ENCODE results near the gene DEFB116. TPM values are rescaled to one million over a fixed set of nuclear protein-coding genes. Genes with fewer than 3 reads are reported as not detected.
"Not testable (repeated sequence)": the region's sequence is repeated elsewhere in the genome, so short reads cannot be mapped to it uniquely, and the experiment has no call there.

Gene DEFB116
- total RNA-seq (not detected), polyA plus RNA-seq (not detected)
- long read RNA-seq, donor 1, result 0 reads
- long read RNA-seq, donor 2, result 0 reads

GRCh38 chr20:31308535-31309162 is at the start of gene DEFB116:
Gene DEFB116, minus strand, starts transcription at chr20:31308585. Its CDS starts 0 bp downstream, at chr20:31308585.
- Histone ChIP-seq H3K36me3 (ENCODE audit: control insufficient read depth in 1 of 2, insufficient read depth in 2 of 2, low read length in 1 of 2) (no peaks in the 10 kb centered on the region), H3K27me3 (ENCODE audit: control insufficient read depth in 1 of 2, insufficient read depth in 2 of 2, low read length in 1 of 2) (no peaks in the 10 kb centered on the region), H3K9me3 (ENCODE audit: control insufficient read depth, low read length) (peaks cover 1% of the 10 kb centered on the region), H3K27ac (ENCODE audit: low read depth in 1 of 2, low read length in 2 of 2) (no peak within 1 kb of the TSS), H3K4me1 (ENCODE audit: control insufficient read depth in 1 of 2, insufficient read depth in 2 of 2, low read length in 2 of 2) (no peaks in the 10 kb centered on the region), H3K4me3 (ENCODE audit: low read length in 2 of 2) (no peak within 1 kb of the TSS)
- ATAC-seq (ENCODE audit: low FRiP score) (no peak), DNase-seq (no peak)
- WGBS, 2 donors, result 38 to 42% methylated on average over 8 of the region's 8 CpGs
- intact Hi-C loops (cut with DNase I), result no loop called here

- ATAC-seq (ENCODE audit: low FRiP score) (no peak), DNase-seq (no peak)
- H3K4me1 ChIP-seq (ENCODE audit: control insufficient read depth in 1 of 2, insufficient read depth in 2 of 2, low read length in 2 of 2), result no peaks in the 10 kb centered on the region
- H3K9me3 ChIP-seq (ENCODE audit: control insufficient read depth, low read length), result no peaks in the 10 kb centered on the region
- no peaks in the 10 kb centered on the region for H3K27me3 ChIP-seq (ENCODE audit: control insufficient read depth in 1 of 2, insufficient read depth in 2 of 2, low read length in 1 of 2)
- 35 to 44% methylated on average over 1 of the region's 1 CpG for WGBS, 2 donors
- no peaks in the 10 kb centered on the region for H3K36me3 ChIP-seq (ENCODE audit: control insufficient read depth in 1 of 2, insufficient read depth in 2 of 2, low read length in 1 of 2)
- intact Hi-C loops (cut with DNase I), result no loop called here
- no peak overlapping the region for H3K4me3 ChIP-seq (ENCODE audit: low read length in 2 of 2)
- no peak overlapping the region for H3K27ac ChIP-seq (ENCODE audit: low read depth in 1 of 2, low read length in 2 of 2)
Measured at GRCh38 chr20:31355981-31356380, 47.6 kb upstream of the DEFB116 start.

GRCh38 chr20:31341470-31341869 is 33.1 kb upstream of the DEFB116 start:
- DNase-seq, result no peak
- ATAC-seq (ENCODE audit: low FRiP score), result no peak
- intact Hi-C loops (cut with DNase I), result no loop called here
- no peaks in the 10 kb centered on the region for H3K27me3 ChIP-seq (ENCODE audit: control insufficient read depth in 1 of 2, insufficient read depth in 2 of 2, low read length in 1 of 2)
- H3K9me3 ChIP-seq (ENCODE audit: control insufficient read depth, low read length), result no peaks in the 10 kb centered on the region
- no peak overlapping the region for H3K27ac ChIP-seq (ENCODE audit: low read depth in 1 of 2, low read length in 2 of 2)
- H3K4me3 ChIP-seq (ENCODE audit: low read length in 2 of 2), result no peak overlapping the region
- no peaks in the 10 kb centered on the region for H3K4me1 ChIP-seq (ENCODE audit: control insufficient read depth in 1 of 2, insufficient read depth in 2 of 2, low read length in 2 of 2)
- no peaks in the 10 kb centered on the region for H3K36me3 ChIP-seq (ENCODE audit: control insufficient read depth in 1 of 2, insufficient read depth in 2 of 2, low read length in 1 of 2)

- ATAC-seq (ENCODE audit: low FRiP score), result no peak
- Histone ChIP-seq H3K4me1 (ENCODE audit: control insufficient read depth in 1 of 2, insufficient read depth in 2 of 2, low read length in 2 of 2) (no peaks in the 10 kb centered on the region), H3K27ac (ENCODE audit: low read depth in 1 of 2, low read length in 2 of 2) (no peak overlapping the region), H3K27me3 (ENCODE audit: control insufficient read depth in 1 of 2, insufficient read depth in 2 of 2, low read length in 1 of 2) (no peaks in the 10 kb centered on the region), H3K9me3 (ENCODE audit: control insufficient read depth, low read length) (no peaks in the 10 kb centered on the region), H3K36me3 (ENCODE audit: control insufficient read depth in 1 of 2, insufficient read depth in 2 of 2, low read length in 1 of 2) (no peaks in the 10 kb centered on the region), H3K4me3 (ENCODE audit: low read length in 2 of 2) (no peak overlapping the region)
- intact Hi-C loops (cut with DNase I), result no loop called here
- no peak for DNase-seq
Measured at GRCh38 chr20:31330893-31331292, 22.5 kb upstream of the DEFB116 start.

GRCh38 chr20:31322504-31322903 is 14.1 kb upstream of the DEFB116 start:
- DNase-seq (no peak), ATAC-seq (ENCODE audit: low FRiP score) (no peak)
- Histone ChIP-seq H3K27me3 (ENCODE audit: control insufficient read depth in 1 of 2, insufficient read depth in 2 of 2, low read length in 1 of 2) (no peaks in the 10 kb centered on the region), H3K27ac (ENCODE audit: low read depth in 1 of 2, low read length in 2 of 2) (no peak overlapping the region), H3K36me3 (ENCODE audit: control insufficient read depth in 1 of 2, insufficient read depth in 2 of 2, low read length in 1 of 2) (no peaks in the 10 kb centered on the region), H3K4me3 (ENCODE audit: low read length in 2 of 2) (no peak overlapping the region), H3K4me1 (ENCODE audit: control insufficient read depth in 1 of 2, insufficient read depth in 2 of 2, low read length in 2 of 2) (no peaks in the 10 kb centered on the region), H3K9me3 (ENCODE audit: control insufficient read depth, low read length) (peaks cover 8% of the 10 kb centered on the region)
- 40 to 47% methylated on average over 3 of the region's 3 CpGs for WGBS, 2 donors
- intact Hi-C loops (cut with DNase I), result no loop called here

GRCh38 chr20:31284964-31285363 is 23.4 kb downstream of the DEFB116 start:
- ATAC-seq (ENCODE audit: low FRiP score); H3K4me3 ChIP-seq (ENCODE audit: low read length in 2 of 2); intact Hi-C loops (cut with DNase I); H3K27me3 ChIP-seq (ENCODE audit: control insufficient read depth in 1 of 2, insufficient read depth in 2 of 2, low read length in 1 of 2); DNase-seq; H3K9me3 ChIP-seq (ENCODE audit: control insufficient read depth, low read length); H3K4me1 ChIP-seq (ENCODE audit: control insufficient read depth in 1 of 2, insufficient read depth in 2 of 2, low read length in 2 of 2); H3K36me3 ChIP-seq (ENCODE audit: control insufficient read depth in 1 of 2, insufficient read depth in 2 of 2, low read length in 1 of 2); H3K27ac ChIP-seq (ENCODE audit: low read depth in 1 of 2, low read length in 2 of 2): not testable (repeated sequence)
- WGBS, 2 donors, result 63 to 65% methylated on average over 7 of the region's 7 CpGs

GRCh38 chr20:31278178-31278577 is 30.2 kb downstream of the DEFB116 start:
- Histone ChIP-seq H3K27ac (ENCODE audit: low read depth in 1 of 2, low read length in 2 of 2) (no peak overlapping the region), H3K4me3 (ENCODE audit: low read length in 2 of 2) (no peak overlapping the region), H3K36me3 (ENCODE audit: control insufficient read depth in 1 of 2, insufficient read depth in 2 of 2, low read length in 1 of 2) (no peaks in the 10 kb centered on the region), H3K27me3 (ENCODE audit: control insufficient read depth in 1 of 2, insufficient read depth in 2 of 2, low read length in 1 of 2) (no peaks in the 10 kb centered on the region), H3K4me1 (ENCODE audit: control insufficient read depth in 1 of 2, insufficient read depth in 2 of 2, low read length in 2 of 2) (no peaks in the 10 kb centered on the region), H3K9me3 (ENCODE audit: control insufficient read depth, low read length) (no peaks in the 10 kb centered on the region)
- DNase-seq (peak in 1 of 2 donors; percentile 53), ATAC-seq (ENCODE audit: low FRiP score) (peak; percentile 19)
- intact Hi-C loops (cut with DNase I), result no loop called here
- WGBS, 2 donors, result 63 to 82% methylated on average over 1 of the region's 1 CpG

- peak in 1 of 2 donors; percentile 72 for DNase-seq
- H3K4me3 ChIP-seq (ENCODE audit: low read length in 2 of 2), result no peak overlapping the region
- H3K4me1 ChIP-seq (ENCODE audit: control insufficient read depth in 1 of 2, insufficient read depth in 2 of 2, low read length in 2 of 2), result no peaks in the 10 kb centered on the region
- no peaks in the 10 kb centered on the region for H3K27me3 ChIP-seq (ENCODE audit: control insufficient read depth in 1 of 2, insufficient read depth in 2 of 2, low read length in 1 of 2)
- peaks cover 12% of the 10 kb centered on the region for H3K9me3 ChIP-seq (ENCODE audit: control insufficient read depth, low read length)
- intact Hi-C loops (cut with DNase I), result no loop called here
- ATAC-seq (ENCODE audit: low FRiP score), result peak; percentile 19
- no peak overlapping the region for H3K27ac ChIP-seq (ENCODE audit: low read depth in 1 of 2, low read length in 2 of 2)
- 72 to 81% methylated on average over 20 of the region's 20 CpGs for WGBS, 2 donors
- no peaks in the 10 kb centered on the region for H3K36me3 ChIP-seq (ENCODE audit: control insufficient read depth in 1 of 2, insufficient read depth in 2 of 2, low read length in 1 of 2)
Measured at GRCh38 chr20:31274441-31274840, 33.9 kb downstream of the DEFB116 start.

GRCh38 chr20:31260326-31260932 is 48.0 kb downstream of the DEFB116 start:
- no peaks in the 10 kb centered on the region for H3K36me3 ChIP-seq (ENCODE audit: control insufficient read depth in 1 of 2, insufficient read depth in 2 of 2, low read length in 1 of 2)
- DNase-seq, result no peak
- intact Hi-C loops (cut with DNase I), result no loop called here
- H3K4me3 ChIP-seq (ENCODE audit: low read length in 2 of 2), result no peak overlapping the region
- WGBS, 2 donors, result 70 to 73% methylated on average over 6 of the region's 6 CpGs
- H3K4me1 ChIP-seq (ENCODE audit: control insufficient read depth in 1 of 2, insufficient read depth in 2 of 2, low read length in 2 of 2), result no peaks in the 10 kb centered on the region
- ATAC-seq (ENCODE audit: low FRiP score), result no peak
- no peak overlapping the region for H3K27ac ChIP-seq (ENCODE audit: low read depth in 1 of 2, low read length in 2 of 2)
- no peaks in the 10 kb centered on the region for H3K9me3 ChIP-seq (ENCODE audit: control insufficient read depth, low read length)
- H3K27me3 ChIP-seq (ENCODE audit: control insufficient read depth in 1 of 2, insufficient read depth in 2 of 2, low read length in 1 of 2), result no peaks in the 10 kb centered on the region
